A172 (cell line): ENCODE measurements around the gene DYNC1LI1. TPM values are rescaled to one million over a fixed set of nuclear protein-coding genes. Genes with fewer than 3 reads are reported as not detected.

Experiments used
- DNase-seq: peaks from one replicate; pipeline ENCODE4 v3.0.0-alpha.2; 2015; ENCODE audit warnings: low spot score
- total RNA-seq: library from RNA; depleted of rRNA; stranded (reverse); fragments of >200 nt; shearing (Covaris generic); gene quantifications from 2 replicates; pipeline ENCODE4 v1.2.3, GENCODE V29; 2014; rRNA removed

DYNC1LI1 gene
- total RNA-seq, result 77.6 and 104 TPM in 2 replicates

DNA sequence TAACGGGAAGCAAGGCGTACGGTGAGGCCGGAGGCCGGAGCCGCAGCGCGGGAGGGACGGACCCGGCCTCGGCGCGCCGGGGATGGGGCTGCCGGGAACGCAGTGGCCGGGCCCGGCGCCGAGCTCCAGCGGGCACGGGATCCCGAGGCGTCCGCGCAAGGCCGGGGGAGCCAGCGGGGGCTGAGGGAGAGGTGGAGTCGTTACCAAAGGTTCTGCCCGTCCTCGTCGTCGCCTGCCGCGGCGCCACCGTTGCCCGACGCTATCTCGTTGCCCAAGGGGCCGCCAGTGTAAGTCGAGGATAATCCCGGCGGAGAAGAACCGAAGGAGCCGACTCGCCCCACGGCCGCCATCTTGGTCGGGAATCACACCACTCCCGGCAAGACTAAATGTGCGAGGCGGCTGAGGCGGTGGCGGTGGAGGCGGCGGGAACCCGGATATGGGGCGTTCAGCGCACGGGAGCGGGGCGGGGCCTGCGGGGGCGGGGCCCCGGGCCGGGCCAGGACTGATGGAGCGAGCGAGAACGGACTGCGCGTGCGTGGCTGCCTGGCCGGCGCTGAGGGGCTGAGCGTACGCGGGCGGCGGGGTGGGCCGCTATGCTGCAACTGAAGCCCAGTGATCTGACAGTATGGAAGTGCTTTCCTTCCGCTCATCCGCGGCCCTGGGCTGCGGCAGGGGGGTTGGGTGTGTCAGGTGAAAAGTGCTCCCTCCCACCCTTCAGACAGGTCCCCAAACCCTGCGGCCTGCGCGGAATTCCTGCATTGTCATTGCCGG, at the start of gene DYNC1LI1:
TSS of gene DYNC1LI1 (minus strand) at position 438 of the 771 bp plus-strand sequence. CDS start at position 350, 88 bp downstream.
- DNase-seq, result peak; percentile 88

DNA sequence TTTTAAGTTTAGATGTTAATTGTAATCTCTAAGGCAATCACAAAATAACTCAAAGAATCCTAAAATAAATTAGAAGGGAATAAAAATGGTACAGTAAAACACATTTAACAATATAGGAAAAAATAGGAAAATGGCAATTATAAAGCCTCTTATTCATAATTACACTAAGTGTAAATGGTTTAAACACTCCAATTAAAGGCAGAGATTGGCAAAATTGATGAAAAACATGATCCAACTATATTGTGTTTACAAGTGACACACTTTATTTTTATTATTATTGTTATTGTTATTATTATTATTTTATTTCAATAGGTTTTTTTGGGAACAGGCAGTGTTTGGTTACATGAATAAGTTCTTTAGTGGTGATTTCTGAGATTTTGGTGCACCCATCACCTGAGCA, 48.7 kb upstream of the DYNC1LI1 start:
- DNase-seq, result no peak

- no peak for DNase-seq
Observed at GRCh38 chr3:32616267-32616962, 45.8 kb upstream of the DYNC1LI1 start.

DNA sequence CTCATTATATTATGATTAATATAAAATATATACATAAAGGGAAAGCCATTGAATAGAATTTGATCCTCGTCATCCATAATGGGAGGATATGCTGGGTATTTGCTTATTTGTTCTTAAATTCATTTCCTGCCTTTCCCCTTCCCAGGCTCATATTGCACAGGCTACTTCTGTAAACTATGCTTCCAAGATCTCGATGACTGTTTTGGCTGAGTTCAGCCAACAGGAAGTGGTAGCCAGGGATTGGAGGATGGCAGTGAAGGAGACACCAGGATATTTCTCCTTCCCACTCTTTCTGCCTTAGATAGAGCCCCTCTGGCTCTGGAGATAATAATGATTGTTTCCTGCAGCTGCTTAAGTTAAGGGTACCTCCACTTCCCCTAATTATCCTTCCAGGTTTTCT, 44.3 kb upstream of the DYNC1LI1 start:
- DNase-seq, result peak; percentile 44

DNA sequence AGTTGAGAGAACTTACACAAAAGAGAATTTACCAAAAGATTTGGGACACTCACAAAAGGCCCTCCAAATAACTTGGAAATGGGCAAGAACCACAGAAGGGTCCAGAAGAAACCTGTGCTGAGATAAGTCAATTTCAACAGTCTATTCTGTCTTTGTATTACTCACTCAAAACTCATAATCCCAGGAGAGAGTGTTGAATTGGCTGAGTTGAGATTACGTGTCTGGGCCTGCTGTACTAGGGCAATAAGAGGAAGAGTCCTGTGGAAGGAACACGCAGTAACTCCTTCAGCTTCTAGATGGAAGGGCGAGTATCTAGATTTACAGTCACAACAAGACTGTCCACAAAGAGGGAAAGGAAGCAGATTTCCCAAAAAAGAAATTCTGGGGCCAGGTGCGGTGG, 42.5 kb upstream of the DYNC1LI1 start:
- no peak for DNase-seq

GRCh38 chr3:32612547-32612946, 41.9 kb upstream of the DYNC1LI1 start:
- DNase-seq, result no peak

GRCh38 chr3:32607522-32607921, 36.9 kb upstream of the DYNC1LI1 start:
- no peak for DNase-seq

DNA sequence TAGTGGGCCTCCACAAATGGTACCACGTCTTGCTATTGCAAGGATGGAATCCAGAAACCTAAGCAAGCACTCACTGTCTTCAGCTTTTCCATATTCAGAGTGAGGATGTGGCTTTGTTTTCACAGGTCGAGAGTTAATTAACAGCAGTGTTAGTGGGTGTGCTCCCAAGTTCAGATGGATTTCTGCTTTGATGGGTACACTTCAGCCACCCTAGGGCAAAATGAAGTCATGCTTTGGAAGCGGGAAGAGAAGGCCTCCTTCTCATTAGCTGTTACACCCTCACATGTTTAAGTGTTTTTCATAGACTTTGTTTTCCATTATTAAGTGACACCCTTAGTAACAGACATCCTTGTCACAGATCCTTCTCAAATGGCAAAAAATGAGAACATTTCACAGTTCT, 36.3 kb upstream of the DYNC1LI1 start:
- no peak for DNase-seq

DNA sequence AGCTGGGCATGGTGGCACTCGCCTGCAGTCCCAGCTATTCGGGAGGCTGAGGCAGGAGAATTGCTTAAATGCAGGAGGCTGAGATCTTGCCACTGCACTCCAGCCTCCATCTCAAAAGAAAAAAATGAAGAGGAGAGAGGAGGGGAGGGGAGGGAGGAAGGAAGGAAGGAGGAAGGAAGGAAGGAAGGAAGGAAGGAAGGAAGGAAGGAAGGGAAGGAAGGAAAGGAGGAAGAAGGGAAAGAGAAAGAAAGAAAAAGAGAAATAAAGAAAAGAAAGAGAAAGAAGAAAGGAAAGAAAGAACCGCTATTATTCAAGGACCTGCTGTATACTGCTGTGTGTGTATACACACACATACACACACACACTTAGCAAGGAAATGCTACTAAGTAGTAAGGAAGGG, 35.6 kb upstream of the DYNC1LI1 start:
- no peak for DNase-seq

DNA sequence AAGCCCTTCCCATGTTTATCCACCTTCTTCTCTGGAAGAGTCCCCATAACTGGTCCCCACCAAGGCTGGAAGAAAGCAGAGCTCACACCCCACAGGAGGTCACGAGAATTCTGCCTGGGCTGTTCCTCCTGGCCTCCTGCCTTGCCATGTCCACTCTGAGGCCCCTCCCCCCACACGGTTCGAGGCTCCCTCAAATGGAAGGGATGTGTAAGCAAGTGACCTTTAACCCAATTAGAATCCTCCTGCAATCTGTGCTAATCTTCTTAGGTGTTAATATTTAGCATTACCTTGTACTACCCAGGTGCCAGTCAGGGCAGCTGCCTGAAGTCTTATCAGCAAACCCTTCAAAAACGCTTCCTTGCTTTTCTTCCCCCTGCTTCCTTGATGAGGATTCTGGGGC, 32.4 kb upstream of the DYNC1LI1 start:
- no peak for DNase-seq

DNA sequence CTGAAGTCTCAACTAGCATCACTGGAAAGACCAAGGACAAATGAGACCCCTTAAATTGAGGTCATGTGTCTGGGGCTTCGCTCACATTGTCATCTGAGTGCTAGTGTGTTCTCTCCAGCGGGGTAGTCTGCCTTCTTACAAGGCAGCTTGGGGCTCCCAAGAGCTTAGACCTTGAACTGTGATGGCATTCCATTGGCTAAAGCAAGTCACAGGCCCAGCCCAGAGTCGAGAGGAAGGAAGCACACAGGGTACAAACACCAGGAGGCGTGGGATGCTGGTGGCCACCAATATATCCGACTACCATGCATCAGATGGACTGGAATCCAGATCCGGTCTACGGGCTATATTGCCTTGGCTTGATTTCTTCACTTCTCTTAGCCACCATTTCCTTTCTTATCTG, 31.5 kb upstream of the DYNC1LI1 start:
- DNase-seq, result no peak

- no peak for DNase-seq
Observed at GRCh38 chr3:32601722-32602121, 31.1 kb upstream of the DYNC1LI1 start.

DNA sequence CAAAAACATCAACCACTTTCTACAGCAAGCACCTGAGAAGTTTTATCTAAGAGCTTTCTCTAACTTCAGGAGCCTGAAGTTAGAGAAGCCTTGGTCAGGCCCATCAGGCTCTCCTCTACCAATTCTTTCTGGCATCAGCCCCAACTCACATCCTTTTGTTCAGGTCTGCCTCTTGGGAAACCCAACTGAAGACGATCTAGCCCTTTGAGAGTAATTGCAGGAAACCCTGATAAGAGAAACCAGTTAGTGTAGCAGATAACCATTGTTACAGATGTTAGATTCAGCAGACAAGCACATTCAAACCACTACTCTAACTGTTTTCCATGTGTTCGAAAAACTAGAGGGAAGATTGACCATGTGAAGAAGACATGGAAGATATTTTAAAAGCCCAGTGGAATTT, 27.0 kb upstream of the DYNC1LI1 start:
- DNase-seq, result no peak

GRCh38 chr3:32596909-32597369, 26.3 kb upstream of the DYNC1LI1 start:
- DNase-seq, result no peak

DNA sequence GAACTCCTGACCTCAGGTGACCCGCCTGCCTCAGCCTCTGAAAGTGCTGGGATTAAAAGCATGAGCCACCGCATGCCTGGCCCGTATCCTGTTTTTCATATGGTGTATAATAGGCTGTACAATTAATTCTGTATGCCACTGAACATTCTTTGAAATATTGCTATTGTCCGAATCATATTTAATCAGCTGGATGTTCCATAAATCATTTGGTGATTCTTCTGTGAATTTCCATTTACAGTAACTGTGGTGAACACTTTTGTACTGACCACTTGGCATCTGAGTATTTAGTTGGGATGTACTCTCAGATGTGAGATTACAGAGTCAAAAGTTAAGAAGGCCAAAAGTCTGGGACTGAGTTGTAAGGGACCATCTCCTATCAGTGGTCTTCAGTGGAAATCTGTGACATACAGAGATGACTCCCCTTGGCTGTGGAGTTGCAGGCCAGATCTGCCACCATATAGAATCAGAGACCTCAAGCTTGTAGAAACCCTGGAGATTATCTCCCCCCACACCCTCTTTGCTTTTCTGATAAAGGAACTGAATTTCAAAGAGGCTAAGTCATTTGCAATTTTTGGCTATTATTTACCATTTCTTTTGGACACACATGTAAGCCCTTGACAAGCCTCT, 25.7 kb upstream of the DYNC1LI1 start:
- no peak for DNase-seq

DNA sequence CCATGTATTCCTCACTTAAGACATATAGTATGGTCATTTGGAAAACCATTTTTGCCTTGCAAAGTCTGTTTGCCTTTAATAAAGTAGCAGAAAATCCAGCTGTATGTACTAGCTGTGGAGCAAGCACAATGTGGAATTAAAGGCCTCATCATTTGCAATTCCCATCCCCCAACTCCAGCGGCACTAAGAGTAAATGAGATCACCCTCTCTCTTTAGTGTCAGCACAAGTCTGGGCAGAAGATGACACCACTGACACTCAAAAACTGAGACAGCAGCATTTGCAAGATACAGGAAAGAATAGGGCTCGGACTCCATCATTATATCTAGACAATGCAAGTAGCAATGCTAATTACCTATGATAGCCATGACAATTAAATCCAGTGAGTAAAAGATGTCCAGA, 24.7 kb upstream of the DYNC1LI1 start:
- DNase-seq, result no peak

GRCh38 chr3:32593903-32594525, 23.4 kb upstream of the DYNC1LI1 start:
- no peak for DNase-seq

DNA sequence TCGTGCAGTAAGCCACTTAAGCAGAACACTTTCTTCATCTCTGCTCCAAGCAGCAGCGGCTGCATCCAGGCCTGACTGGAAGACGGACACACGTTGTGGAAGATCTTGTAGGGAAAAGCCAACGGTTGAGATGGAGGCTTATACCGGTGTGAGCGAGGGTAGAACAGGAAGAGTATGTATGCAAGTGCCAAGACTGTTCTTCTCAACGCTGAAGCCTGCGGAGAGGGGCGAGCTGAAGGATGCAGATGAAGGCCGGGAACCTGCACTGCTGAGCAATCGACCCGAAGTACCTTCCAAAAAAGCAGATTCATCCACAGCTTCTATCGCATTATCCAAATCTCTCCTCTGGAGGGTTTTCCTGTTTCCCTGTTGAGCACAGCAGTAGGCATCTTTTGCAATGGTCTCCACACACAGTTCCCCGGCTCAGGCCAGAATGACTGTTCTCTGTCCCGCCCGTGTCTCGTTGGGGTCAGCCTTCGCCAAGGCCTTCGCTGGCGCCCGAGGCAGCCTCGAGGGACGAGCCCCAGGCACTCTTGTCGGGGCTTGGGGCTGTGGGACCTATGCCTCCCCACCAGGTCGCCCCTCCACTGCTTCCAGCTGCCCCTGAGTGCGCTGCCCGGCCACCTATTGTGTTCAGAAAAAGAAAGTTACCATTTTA, 22.2 kb upstream of the DYNC1LI1 start:
- no peak for DNase-seq

DNA sequence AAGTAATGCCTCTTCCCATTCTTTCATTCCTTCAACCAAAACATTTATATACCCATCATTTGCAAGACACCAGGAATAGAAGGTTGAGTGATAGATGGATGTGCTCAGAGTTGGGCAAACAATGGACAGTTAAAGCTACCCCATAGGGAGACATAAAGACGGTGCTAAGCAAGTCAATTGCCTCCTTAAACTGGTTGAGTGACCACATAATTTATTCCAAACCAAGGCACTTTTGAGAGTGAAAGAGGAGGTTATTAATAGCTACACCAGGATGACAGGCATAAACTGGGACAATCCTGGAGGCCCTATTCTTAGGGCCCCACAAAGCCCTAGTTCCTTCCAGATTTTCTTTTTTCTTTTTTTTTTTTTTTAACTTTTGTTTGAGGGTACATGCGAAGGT, 21.4 kb upstream of the DYNC1LI1 start:
- DNase-seq, result no peak

DNA sequence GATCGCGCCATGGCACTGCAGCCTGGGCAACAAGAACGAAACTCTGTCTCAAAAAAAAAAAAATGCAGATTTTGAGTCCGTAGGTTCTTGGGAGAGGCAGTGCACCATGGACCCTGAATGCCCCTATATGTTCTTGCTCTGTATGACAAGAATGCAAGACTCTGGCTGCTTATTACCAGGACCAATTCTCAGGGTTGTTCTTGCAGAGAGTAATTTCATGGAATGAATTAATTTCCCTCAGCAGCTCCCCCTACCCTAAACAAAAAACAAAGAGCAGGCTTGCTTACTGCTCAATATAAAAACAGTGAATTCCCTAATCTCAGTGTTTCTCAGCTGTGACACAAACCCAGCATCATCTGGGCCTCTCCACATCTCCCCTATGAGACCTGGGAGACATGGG, 20.5 kb upstream of the DYNC1LI1 start:
- no peak for DNase-seq

- DNase-seq, result no peak
Observed at GRCh38 chr3:32586356-32586755, 15.7 kb upstream of the DYNC1LI1 start.

GRCh38 chr3:32584660-32585059, 14.0 kb upstream of the DYNC1LI1 start:
- no peak for DNase-seq
